ENCODE measurements around the gene S100A8. TPM values are rescaled to one million over a fixed set of nuclear protein-coding genes. Genes with fewer than 3 reads are reported as not detected.

Gene S100A8
- total and polyA plus RNA-seq, 4 donors, result 38.4 to 99.3 (median 41.9) TPM

GRCh38 chr1:153404768-153405167 lies 13.9 kb upstream of the S100A8 start:
- H3K27ac ChIP-seq (ENCODE audit: low read depth in 1 of 2, low read length in 2 of 2), result no peak overlapping the region
- 38% methylated on average over 15 of the region's 15 CpGs for WGBS
- no peaks in the 10 kb centered on the region for H3K4me1 ChIP-seq (ENCODE audit: control insufficient read depth in 4 of 4, insufficient read depth in 4 of 4, low read length in 3 of 4)
- DNase-seq (ENCODE audit: low spot score), result peak; percentile 49
- H3K4me3 ChIP-seq (ENCODE audit: low read depth in 1 of 3, low read length in 3 of 3), result no peak overlapping the region
- TF ChIP-seq ZBTB33 (IDR thresholded peaks at IDR 0.05), result no peak
- no peak for TF ChIP-seq TAF1 (conservative IDR thresholded peaks at IDR 0.05)
- TF ChIP-seq SP1 (IDR thresholded peaks at IDR 0.05), result no peak
- no peak for TF ChIP-seq EGR1 (IDR thresholded peaks at IDR 0.05; ENCODE audit: low read depth in 2 of 2)
- TF ChIP-seq RAD21 (IDR thresholded peaks at IDR 0.05), result peak; percentile 43 to 67
- TF ChIP-seq CTCF (IDR thresholded peaks at IDR 0.05; ENCODE audit: low read depth, low read length, missing input control), result peak; percentile 48
- no peaks in the 10 kb centered on the region for H3K36me3 ChIP-seq (ENCODE audit: control insufficient read depth in 4 of 4, insufficient read depth in 3 of 4, low read depth in 1 of 4, low read length in 3 of 4)
- H3K9ac ChIP-seq (ENCODE audit: low read depth in 1 of 2, low read length in 2 of 2), result no peak overlapping the region
- H3K27me3 ChIP-seq (ENCODE audit: control insufficient read depth in 4 of 4, insufficient read depth in 4 of 4, low read length in 3 of 4), result peaks cover 0 to 3% (median 0%) of the 10 kb centered on the region in 4 donors
- H3K9me3 ChIP-seq (ENCODE audit: control insufficient read depth in 4 of 4, low read length in 3 of 4), result no peaks in the 10 kb centered on the region

- no peak overlapping the region for H3K27ac ChIP-seq (ENCODE audit: low read depth in 1 of 2, low read length in 2 of 2)
These were observed 13.3 kb upstream of the S100A8 start for GRCh38 chr1:153404086-153404635.

More at GRCh38 chr1:153404086-153404635, 13.3 kb upstream of the S100A8 start:
- peak; percentile 12 for DNase-seq (ENCODE audit: low spot score)
- Histone ChIP-seq H3K4me1 (ENCODE audit: control insufficient read depth in 4 of 4, insufficient read depth in 4 of 4, low read length in 3 of 4) (no peaks in the 10 kb centered on the region), H3K9me3 (ENCODE audit: control insufficient read depth in 4 of 4, low read length in 3 of 4) (no peaks in the 10 kb centered on the region), H3K4me3 (ENCODE audit: low read depth in 1 of 3, low read length in 3 of 3) (no peak overlapping the region), H3K27me3 (ENCODE audit: control insufficient read depth in 4 of 4, insufficient read depth in 4 of 4, low read length in 3 of 4) (peaks cover 0 to 3% (median 0%) of the 10 kb centered on the region in 4 donors), H3K9ac (ENCODE audit: low read depth in 1 of 2, low read length in 2 of 2) (no peak overlapping the region), H3K36me3 (ENCODE audit: control insufficient read depth in 4 of 4, insufficient read depth in 3 of 4, low read depth in 1 of 4, low read length in 3 of 4) (no peaks in the 10 kb centered on the region)
- TF ChIP-seq RXRA (IDR thresholded peaks at IDR 0.05) (no peak), EGR1 (IDR thresholded peaks at IDR 0.05; ENCODE audit: low read depth in 2 of 2) (no peak), FOXA1 (IDR thresholded peaks at IDR 0.05) (no peak), HNF4A (conservative IDR thresholded peaks at IDR 0.05) (no peak), ATF3 (IDR thresholded peaks at IDR 0.05) (no peak), JUND (IDR thresholded peaks at IDR 0.05) (no peak), MAX (IDR thresholded peaks at IDR 0.05) (no peak), NR2F2 (IDR thresholded peaks at IDR 0.05) (no peak), GABPA (IDR thresholded peaks at IDR 0.05 in 1 of 2, conservative IDR thresholded peaks at IDR 0.05 in 1 of 2) (no peak), CTCF (IDR thresholded peaks at IDR 0.05; ENCODE audit: low read depth, low read length, missing input control) (no peak), TAF1 (conservative IDR thresholded peaks at IDR 0.05) (no peak), SP1 (IDR thresholded peaks at IDR 0.05) (no peak), RAD21 (IDR thresholded peaks at IDR 0.05) (no peak)
- 77% methylated on average over 7 of the region's 7 CpGs for WGBS

Data from liver (tissue), 9 donors.